ENCODE measurements around the gene CDYL2.

DNA sequence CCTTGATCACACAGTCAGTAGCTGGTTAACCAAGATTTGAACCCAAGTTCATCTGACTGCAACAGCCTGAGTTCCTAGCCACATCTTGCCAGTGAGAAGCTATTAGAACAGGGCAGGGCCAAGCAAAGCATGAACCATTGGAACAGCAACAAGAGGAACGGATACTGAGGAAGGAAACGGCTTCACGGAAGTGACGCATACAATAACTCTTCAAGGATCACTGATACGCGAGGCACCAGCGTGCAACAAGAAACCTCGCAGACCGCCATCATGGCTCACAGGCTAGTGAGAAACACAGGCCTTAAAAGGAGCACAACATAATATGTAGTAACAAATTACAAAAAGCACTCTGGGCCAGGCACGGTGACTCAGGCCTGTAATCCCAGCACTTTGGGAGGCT is 114.9 kb downstream of the CDYL2 start:
- TF ChIP-seq, protein P1, sequence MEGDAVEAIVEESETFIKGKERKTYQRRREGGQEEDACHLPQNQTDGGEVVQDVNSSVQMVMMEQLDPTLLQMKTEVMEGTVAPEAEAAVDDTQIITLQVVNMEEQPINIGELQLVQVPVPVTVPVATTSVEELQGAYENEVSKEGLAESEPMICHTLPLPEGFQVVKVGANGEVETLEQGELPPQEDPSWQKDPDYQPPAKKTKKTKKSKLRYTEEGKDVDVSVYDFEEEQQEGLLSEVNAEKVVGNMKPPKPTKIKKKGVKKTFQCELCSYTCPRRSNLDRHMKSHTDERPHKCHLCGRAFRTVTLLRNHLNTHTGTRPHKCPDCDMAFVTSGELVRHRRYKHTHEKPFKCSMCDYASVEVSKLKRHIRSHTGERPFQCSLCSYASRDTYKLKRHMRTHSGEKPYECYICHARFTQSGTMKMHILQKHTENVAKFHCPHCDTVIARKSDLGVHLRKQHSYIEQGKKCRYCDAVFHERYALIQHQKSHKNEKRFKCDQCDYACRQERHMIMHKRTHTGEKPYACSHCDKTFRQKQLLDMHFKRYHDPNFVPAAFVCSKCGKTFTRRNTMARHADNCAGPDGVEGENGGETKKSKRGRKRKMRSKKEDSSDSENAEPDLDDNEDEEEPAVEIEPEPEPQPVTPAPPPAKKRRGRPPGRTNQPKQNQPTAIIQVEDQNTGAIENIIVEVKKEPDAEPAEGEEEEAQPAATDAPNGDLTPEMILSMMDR (IDR thresholded peaks at IDR 0.05 in 4 of 5, conservative IDR thresholded peaks at IDR 0.05 in 1 of 5): no peak
- no peak for TF ChIP-seq POLR2A (IDR thresholded peaks at IDR 0.05)
